GM19023 (cell line): Measurements from ENCODE around the gene GNAI3.

ENCODE experiments used
- ATAC-seq: cut with Tn5 transposase; IDR thresholded peaks from one replicate; pipeline ENCODE4 v1.9.1; 2021; ENCODE audit warnings: mild to moderate bottlenecking, moderate library complexity; ENCODE audit not compliant: unreplicated experiment

The GNAI3 gene

DNA sequence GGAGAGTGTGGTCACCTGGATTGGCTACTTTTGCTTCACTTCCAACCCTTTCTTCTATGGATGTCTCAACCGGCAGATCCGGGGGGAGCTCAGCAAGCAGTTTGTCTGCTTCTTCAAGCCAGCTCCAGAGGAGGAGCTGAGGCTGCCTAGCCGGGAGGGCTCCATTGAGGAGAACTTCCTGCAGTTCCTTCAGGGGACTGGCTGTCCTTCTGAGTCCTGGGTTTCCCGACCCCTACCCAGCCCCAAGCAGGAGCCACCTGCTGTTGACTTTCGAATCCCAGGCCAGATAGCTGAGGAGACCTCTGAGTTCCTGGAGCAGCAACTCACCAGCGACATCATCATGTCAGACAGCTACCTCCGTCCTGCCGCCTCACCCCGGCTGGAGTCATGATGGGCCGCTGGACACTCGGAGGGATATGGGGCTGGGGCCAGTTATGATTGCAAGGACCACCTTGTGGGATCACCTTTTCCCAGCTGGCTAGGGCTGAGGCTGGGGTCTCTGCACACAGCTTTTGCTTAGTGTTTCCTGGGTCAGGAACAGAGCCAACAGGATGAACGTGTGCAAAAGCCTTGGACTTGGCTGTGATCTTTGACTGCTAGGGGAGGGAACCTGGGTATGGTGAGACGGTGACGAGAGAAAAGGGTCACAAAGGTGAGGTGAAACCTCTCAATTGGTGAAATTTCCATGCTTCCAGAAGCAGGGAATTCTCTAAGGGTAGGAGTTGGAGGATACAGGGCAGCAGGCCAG, 4.3 kb upstream of the GNAI3 start:
- no peak for ATAC-seq

- no peak for ATAC-seq
Measured at GRCh38 chr1:109546311-109547109, 1.9 kb upstream of the GNAI3 start.

DNA sequence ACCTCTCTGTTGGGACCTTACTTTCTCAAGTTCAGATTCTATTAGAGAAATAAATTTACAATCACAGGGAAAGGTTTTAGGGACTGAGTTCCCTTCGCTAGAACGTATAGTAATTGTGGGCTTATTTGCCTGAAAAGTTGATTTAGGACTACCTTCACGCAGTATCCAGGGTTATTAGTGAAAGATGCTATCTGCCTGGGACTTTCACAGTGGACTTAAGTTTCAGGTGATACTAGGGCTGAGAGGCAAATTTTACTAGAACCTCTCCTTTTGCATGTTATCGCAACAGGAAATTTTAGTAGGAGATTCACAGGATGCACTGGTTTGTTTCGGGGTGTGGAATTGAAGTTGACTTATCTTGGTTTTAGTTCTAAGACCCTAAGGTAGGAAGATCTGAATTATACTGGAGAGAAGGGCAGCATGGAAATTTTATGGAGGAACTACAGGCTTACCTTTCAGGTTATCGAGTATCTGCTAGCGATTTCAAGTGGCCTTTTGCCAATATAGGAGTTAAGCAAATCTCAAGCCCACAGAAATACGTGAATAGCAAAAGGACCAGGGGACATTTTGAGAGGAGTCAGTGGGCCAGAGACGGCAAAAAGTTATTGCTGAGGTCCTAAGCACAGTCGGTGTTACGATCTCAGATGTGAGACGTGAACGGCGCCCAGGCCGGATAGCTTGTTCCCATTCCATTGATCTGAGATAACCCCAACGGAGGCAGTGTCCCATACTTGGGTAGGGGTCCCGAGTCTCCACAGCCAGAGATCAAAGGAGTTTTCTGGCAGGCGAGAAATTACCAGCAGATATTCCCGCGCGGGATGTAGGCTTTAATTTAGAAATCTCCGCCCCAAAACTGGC, 723 bp upstream of the GNAI3 start:
- peak; percentile 14 for ATAC-seq

- no peak for ATAC-seq
Measured at GRCh38 chr1:109556563-109556962, 8.1 kb downstream of the GNAI3 start.

DNA sequence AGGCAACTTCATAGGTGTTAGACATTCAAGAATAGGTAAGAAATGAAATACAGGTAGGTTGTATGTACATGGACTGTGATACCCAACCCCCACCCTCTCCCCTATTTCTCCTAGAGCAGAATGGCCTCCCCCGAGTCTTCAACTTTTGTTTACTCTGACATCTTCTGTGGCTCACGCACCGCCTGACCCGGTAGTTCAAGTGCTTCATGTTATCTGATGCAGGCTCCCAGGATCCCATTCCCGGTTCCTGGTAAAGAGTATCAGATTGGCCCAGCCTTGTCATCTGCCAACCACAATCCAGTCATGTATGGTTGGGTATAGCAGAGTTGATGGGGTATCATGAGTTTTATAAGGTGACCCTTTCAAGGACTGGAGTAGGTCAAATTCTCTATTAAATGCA, 9.1 kb downstream of the GNAI3 start:
- ATAC-seq: no peak

GRCh38 chr1:109559995-109560394, 11.6 kb downstream of the GNAI3 start:
- no peak for ATAC-seq

DNA sequence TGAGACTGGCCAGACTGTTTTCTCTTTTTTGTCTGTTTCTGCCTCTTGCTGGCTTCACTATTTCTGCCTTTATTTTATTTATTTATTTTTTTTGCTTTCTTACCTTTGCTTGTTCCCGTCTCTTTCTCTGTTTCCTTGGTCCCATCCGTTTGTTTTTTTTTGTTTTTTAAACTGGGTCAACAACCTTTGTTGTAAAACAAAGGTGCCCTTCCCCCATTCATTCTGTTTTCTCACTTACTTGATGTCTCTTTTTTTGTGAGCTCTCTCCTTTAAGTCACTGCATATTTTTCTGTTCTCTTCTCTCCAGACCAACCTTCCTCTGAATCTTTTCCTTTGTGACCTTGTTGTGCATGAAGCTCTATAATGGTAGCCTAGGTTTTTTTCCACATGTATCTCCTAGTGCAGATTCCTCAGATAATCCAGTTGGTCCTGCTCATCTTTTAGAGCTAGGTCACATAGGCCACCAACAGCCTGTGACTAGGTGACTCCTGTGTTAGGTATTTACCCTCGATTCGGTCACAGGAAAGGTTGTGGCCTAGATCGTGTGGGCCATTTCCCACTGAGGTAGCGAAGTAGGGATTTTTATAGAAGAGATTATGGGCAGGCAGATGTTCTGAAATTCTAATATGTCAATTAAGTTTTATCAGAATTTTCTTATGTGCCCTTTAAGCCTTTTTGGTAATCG, 15.9 kb downstream of the GNAI3 start:
- no peak for ATAC-seq

DNA sequence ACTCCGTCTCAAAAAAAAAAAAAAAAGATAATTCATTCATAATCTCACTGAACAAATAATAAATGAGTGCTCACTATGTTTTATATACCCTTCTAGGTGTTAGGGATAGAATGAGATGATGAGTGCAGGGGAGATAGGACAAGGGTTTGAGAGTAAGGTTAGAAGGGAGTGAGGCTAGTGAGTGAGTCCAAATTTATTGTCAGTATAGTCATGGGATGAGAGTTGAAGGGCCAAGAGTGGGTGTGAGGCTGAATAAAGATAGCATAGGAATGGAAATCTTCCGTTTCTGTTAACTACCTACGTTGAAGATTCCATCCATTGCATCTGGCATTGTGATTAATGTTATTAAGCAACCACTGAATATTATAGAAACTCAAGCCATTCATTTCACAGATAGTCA, 16.8 kb downstream of the GNAI3 start:
- ATAC-seq: no peak

DNA sequence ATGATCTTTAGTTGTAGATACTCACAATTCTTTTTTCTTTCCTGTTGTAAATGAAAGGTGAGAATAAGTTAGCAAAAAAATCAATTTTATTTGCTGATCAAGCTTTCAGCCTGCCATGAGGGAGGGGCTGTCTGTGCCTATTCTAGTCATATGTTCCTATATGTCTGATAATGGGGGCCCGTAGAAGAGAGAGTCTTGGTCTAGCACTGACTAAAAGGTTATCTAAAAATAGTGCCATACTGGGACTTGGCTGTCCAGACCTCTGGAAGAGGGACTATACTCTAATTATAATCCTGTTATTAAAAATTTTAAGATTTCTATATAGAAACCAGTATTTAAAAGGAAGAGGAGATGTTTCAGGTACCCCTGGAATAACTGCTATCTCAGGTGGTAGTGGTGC, 18.6 kb downstream of the GNAI3 start:
- ATAC-seq: no peak

GRCh38 chr1:109567877-109568672, 19.7 kb downstream of the GNAI3 start:
- no peak for ATAC-seq

DNA sequence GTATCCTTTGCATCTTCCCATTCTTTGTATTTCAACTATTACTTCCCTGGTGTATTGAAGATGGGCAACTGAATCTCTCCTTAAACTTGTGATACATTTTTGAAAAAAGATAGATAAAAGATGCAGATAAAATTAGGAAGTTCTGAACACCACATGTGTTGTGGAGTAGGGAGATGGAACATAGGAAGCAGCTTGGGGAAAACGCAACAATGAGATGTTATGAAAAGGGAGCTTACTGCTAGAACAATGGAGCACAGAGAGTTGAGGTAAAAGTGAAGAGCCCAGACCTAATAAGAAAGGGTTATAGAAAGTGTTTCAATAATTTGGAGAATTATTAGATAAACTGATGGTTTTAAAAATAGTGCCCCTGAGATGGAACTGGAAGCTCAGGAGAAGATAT, 20.9 kb downstream of the GNAI3 start:
- no peak for ATAC-seq

- no peak for ATAC-seq
Measured at GRCh38 chr1:109570414-109570813, 22.0 kb downstream of the GNAI3 start.

DNA sequence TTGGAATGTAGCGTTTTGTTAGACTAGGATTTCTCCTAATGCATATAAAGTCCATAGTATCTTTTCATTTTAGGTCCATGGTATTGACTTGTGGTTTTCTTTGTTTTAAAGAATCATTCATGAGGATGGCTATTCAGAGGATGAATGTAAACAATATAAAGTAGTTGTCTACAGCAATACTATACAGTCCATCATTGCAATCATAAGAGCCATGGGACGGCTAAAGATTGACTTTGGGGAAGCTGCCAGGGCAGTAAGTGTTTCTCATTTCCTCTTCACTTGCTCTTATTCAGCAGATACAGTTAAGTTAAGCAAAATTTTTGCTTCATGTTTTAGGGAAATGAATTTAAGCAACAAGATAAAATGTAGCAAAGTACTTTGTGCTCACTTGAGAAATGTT, 25.4 kb downstream of the GNAI3 start:
- no peak for ATAC-seq

- ATAC-seq: no peak
Measured at GRCh38 chr1:109578947-109579443, 30.6 kb downstream of the GNAI3 start.

DNA sequence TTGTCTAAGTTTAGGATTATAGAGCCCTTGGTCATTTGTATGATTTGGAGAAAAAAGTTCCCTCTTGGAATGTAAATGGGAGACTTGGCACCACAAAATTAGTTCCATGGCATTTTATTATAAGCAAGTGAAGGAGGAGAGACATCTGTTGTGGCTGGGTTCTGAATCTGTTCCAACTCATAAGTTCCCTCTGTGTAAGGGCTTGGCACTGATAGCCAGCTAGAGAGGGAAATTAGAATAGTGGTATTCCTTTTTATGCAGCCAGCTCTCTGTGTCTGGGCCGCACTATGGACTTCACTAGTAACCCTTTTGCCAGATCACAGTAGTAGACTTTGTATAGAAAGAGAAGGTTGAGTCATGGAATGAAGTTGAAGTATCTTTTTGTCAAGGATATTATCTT, 31.1 kb downstream of the GNAI3 start:
- no peak for ATAC-seq

DNA sequence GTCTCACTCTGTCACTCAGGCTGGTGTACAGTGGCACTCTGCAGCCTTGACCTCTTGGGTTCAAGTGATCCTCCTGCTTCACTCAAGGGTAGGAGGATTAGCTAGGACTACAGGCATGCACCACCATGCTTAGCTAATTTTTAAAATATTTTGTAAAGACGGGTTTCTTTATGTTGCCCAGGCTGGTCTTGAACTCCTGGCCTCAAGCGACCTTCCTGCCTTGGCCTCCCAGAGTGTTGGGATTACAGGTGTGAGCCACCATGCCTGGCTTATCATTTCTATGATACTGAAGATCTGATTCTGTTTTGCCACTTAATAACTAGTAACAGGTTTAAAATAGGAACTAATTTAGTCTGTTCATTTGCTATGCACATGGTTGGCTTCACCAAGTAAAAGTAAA, 33.6 kb downstream of the GNAI3 start:
- ATAC-seq: no peak

GRCh38 chr1:109584766-109585165, 36.4 kb downstream of the GNAI3 start:
- no peak for ATAC-seq

- ATAC-seq: no peak
Measured at GRCh38 chr1:109586055-109586454, 37.6 kb downstream of the GNAI3 start.

DNA sequence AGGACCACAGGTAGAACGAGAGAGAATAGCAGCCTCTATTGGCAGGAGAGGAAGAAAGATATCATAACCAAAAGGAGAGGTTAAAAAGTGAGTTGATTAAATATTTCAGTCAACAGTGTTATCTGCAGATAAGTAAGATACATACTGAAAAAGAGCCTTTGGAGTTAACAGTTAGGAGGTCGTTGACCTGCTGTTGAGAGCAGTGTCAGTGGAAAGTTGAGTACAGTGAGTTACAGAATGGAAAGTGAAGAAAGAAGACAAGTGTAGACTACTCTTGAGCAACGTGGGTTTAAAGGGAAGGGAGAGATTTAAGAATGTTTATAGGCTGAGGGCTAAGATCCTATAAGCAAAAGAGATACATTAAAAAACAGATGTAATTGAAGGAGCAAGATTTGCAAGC, 40.8 kb downstream of the GNAI3 start:
- no peak for ATAC-seq

DNA sequence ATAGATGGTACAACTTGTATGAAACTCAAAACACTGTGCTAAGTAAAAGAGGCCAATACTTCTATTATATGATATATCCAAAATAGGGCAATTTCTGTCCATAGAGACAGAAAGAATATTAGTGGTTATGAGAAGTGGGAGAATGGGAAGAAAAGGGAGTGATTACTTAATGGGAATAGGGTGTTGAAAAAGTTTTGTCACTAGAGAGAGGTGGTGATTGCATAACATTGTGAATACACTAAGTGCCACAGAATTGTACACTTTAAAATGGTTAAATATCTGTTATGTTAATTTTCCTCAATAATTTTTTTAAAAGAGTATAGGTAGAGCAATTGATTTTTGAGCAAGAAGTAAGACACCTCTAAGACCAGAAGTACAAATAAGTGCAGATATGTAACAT, 41.3 kb downstream of the GNAI3 start:
- no peak for ATAC-seq
